ENCODE results near the gene GPR179.

DNA sequence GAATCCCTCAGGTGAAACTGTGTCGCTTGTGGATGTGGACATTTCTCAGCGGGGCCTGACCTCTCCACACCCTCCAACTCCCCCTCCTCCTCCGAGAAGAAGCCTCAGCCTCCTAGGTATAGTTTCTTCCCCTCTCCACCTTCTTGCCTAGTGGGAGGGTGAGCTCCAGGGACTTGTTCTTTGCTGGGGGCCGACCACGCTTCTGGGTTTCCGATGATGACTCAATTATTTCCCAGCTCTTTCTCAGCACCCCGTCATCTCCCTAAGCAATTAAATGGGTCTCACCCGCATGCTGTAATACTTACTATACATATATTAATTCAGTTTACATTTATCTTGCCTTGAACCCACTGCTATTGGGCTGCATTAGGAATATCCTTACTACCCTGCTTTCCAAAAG is 21.0 kb upstream of the GPR179 start:
- TF ChIP-seq, protein P1, sequence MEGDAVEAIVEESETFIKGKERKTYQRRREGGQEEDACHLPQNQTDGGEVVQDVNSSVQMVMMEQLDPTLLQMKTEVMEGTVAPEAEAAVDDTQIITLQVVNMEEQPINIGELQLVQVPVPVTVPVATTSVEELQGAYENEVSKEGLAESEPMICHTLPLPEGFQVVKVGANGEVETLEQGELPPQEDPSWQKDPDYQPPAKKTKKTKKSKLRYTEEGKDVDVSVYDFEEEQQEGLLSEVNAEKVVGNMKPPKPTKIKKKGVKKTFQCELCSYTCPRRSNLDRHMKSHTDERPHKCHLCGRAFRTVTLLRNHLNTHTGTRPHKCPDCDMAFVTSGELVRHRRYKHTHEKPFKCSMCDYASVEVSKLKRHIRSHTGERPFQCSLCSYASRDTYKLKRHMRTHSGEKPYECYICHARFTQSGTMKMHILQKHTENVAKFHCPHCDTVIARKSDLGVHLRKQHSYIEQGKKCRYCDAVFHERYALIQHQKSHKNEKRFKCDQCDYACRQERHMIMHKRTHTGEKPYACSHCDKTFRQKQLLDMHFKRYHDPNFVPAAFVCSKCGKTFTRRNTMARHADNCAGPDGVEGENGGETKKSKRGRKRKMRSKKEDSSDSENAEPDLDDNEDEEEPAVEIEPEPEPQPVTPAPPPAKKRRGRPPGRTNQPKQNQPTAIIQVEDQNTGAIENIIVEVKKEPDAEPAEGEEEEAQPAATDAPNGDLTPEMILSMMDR (IDR thresholded peaks at IDR 0.05), result no peak
- no peak for TF ChIP-seq POLR2A (IDR thresholded peaks at IDR 0.05)
